Adrenal gland (tissue), 5 donors: ENCODE results near the gene RPL41.

Source experiments
- POLR2A ChIP-seq, 2 donors: fragments of 450-650 bp; IDR thresholded peaks; one replicate each; pipeline ENCODE4 v1.6.1; 2017; ENCODE audit warnings: antibody characterized with exemption in 2 of 2, mild to moderate bottlenecking in 2 of 2, moderate library complexity in 1 of 2
- TF ChIP-seq, protein P1 (sequence below), 6 experiments: fragments of 450-650 bp in 4 of 6; fragments of 200-600 bp in 2 of 6; sonication (generic) in 1 of 6; IDR thresholded peaks; 1 replicate in 5 of 6; 2 replicates in 1 of 6; pipeline versions ENCODE4 v1.5.1 to v1.8.0; 2016 to 2021; ENCODE audit warnings: antibody characterized with exemption in 6 of 6, mild to moderate bottlenecking in 2 of 6, moderate library complexity in 1 of 6
- donor health status: DM: no; HTN: no; CAD: no.

GRCh38 chr12:56107242-56107641, 9.2 kb upstream of the RPL41 start:
- TF ChIP-seq, protein P1, sequence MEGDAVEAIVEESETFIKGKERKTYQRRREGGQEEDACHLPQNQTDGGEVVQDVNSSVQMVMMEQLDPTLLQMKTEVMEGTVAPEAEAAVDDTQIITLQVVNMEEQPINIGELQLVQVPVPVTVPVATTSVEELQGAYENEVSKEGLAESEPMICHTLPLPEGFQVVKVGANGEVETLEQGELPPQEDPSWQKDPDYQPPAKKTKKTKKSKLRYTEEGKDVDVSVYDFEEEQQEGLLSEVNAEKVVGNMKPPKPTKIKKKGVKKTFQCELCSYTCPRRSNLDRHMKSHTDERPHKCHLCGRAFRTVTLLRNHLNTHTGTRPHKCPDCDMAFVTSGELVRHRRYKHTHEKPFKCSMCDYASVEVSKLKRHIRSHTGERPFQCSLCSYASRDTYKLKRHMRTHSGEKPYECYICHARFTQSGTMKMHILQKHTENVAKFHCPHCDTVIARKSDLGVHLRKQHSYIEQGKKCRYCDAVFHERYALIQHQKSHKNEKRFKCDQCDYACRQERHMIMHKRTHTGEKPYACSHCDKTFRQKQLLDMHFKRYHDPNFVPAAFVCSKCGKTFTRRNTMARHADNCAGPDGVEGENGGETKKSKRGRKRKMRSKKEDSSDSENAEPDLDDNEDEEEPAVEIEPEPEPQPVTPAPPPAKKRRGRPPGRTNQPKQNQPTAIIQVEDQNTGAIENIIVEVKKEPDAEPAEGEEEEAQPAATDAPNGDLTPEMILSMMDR (IDR thresholded peaks at IDR 0.05), result no peak
- TF ChIP-seq POLR2A (IDR thresholded peaks at IDR 0.05), result no peak
